Measurements from ENCODE around the gene NLRP9.

Gene NLRP9

GRCh38 chr19:55703790-55704215 is 34.4 kb downstream of the NLRP9 start:
- peak; percentile 65 for DNase-seq (ENCODE audit: low spot score)

- no peak for DNase-seq (ENCODE audit: low spot score)
Observed at GRCh38 chr19:55702131-55702627, 36.0 kb downstream of the NLRP9 start.

GRCh38 chr19:55700813-55701212 is 37.4 kb downstream of the NLRP9 start:
- DNase-seq (ENCODE audit: low spot score): no peak

GRCh38 chr19:55699221-55699620 is 39.0 kb downstream of the NLRP9 start:
- no peak for DNase-seq (ENCODE audit: low spot score)

- DNase-seq (ENCODE audit: low spot score): no peak
Observed at GRCh38 chr19:55698256-55698655, 39.9 kb downstream of the NLRP9 start.

GRCh38 chr19:55697698-55698097 is 40.5 kb downstream of the NLRP9 start:
- DNase-seq (ENCODE audit: low spot score): no peak

- no peak for DNase-seq (ENCODE audit: low spot score)
Observed at GRCh38 chr19:55697069-55697440, 41.1 kb downstream of the NLRP9 start.

GRCh38 chr19:55696301-55697068 is 41.7 kb downstream of the NLRP9 start:
- no peak for DNase-seq (ENCODE audit: low spot score)

GRCh38 chr19:55695511-55696290 is 42.5 kb downstream of the NLRP9 start:
- DNase-seq (ENCODE audit: low spot score): no peak

GRCh38 chr19:55694656-55695491 is 43.3 kb downstream of the NLRP9 start:
- no peak for DNase-seq (ENCODE audit: low spot score)

GRCh38 chr19:55694241-55694655 is 44.0 kb downstream of the NLRP9 start:
- DNase-seq (ENCODE audit: low spot score): no peak

- DNase-seq (ENCODE audit: low spot score): no peak
Observed at GRCh38 chr19:55693336-55693974, 44.7 kb downstream of the NLRP9 start.

GRCh38 chr19:55692681-55693081 is 45.5 kb downstream of the NLRP9 start:
- DNase-seq (ENCODE audit: low spot score): no peak

- DNase-seq (ENCODE audit: low spot score): no peak
Observed at GRCh38 chr19:55691561-55692481, 46.4 kb downstream of the NLRP9 start.

GRCh38 chr19:55690769-55691545 is 47.2 kb downstream of the NLRP9 start:
- DNase-seq (ENCODE audit: low spot score): no peak

GRCh38 chr19:55690109-55690768 is 48.0 kb downstream of the NLRP9 start:
- no peak for DNase-seq (ENCODE audit: low spot score)

- DNase-seq (ENCODE audit: low spot score): no peak
Observed at GRCh38 chr19:55689411-55690108, 48.6 kb downstream of the NLRP9 start.

- DNase-seq (ENCODE audit: low spot score): no peak
Observed at GRCh38 chr19:55688422-55689218, 49.6 kb downstream of the NLRP9 start.

All from AG08396 (cell line).